ENCODE measurements around the gene GSTCD. TPM values are rescaled to one million over a fixed set of nuclear protein-coding genes. Genes with fewer than 3 reads are reported as not detected.

GSTCD gene
- total RNA-seq, 2 experiments from 2014 or later: 16.2 to 17.5 TPM

GRCh38 chr4:105741548-105741947 is 33.0 kb downstream of the GSTCD start:
- Mint-ChIP-seq H3K9me3 (peaks cover 16% of the 10 kb centered on the region), H3K4me3 (no peak overlapping the region), H3K4me1 (ENCODE audit: low read depth) (no peaks in the 10 kb centered on the region), H3K27me3 (no peaks in the 10 kb centered on the region), H3K27ac (no peak overlapping the region), H3K36me3 (ENCODE audit: low read depth) (peaks cover 40% of the 10 kb centered on the region)
- DNase-seq: no peak
- CTCF ChIA-PET: no interaction called here
- intact Hi-C loops (cut with micrococcal nuclease): no loop called here
- no peak for ATAC-seq
- TF ChIP-seq, protein P1, sequence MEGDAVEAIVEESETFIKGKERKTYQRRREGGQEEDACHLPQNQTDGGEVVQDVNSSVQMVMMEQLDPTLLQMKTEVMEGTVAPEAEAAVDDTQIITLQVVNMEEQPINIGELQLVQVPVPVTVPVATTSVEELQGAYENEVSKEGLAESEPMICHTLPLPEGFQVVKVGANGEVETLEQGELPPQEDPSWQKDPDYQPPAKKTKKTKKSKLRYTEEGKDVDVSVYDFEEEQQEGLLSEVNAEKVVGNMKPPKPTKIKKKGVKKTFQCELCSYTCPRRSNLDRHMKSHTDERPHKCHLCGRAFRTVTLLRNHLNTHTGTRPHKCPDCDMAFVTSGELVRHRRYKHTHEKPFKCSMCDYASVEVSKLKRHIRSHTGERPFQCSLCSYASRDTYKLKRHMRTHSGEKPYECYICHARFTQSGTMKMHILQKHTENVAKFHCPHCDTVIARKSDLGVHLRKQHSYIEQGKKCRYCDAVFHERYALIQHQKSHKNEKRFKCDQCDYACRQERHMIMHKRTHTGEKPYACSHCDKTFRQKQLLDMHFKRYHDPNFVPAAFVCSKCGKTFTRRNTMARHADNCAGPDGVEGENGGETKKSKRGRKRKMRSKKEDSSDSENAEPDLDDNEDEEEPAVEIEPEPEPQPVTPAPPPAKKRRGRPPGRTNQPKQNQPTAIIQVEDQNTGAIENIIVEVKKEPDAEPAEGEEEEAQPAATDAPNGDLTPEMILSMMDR (IDR thresholded peaks at IDR 0.05): no peak
- POLR2A ChIA-PET: no interaction called here

DNA sequence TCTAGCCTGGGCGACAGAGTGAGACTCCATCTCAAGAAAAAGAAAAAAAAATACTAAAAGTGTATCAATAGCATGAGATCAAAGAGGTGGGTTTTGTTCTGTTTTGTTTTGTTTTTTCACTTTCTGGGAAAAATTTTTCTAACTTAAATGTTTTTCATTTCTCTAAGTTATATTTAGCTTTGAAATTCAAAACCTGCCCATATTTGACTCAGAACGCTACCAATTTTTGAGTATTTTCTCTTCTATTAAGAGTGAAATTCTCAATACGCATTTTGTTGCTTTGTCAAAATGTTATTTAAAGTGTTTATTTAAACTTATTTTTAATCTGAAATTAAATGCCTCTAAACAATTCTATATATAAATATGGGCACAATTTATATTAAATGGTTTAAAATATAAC is 39.6 kb downstream of the GSTCD start:
- Mint-ChIP-seq H3K9me3 (no peaks in the 10 kb centered on the region), H3K36me3 (ENCODE audit: low read depth) (peaks cover 7% of the 10 kb centered on the region), H3K27me3 (no peaks in the 10 kb centered on the region), H3K27ac (no peak overlapping the region), H3K4me3 (no peak overlapping the region), H3K4me1 (ENCODE audit: low read depth) (no peaks in the 10 kb centered on the region)
- intact Hi-C loops (cut with micrococcal nuclease): no loop called here
- DNase-seq (no peak), ATAC-seq (no peak)
- TF ChIP-seq, protein P1 (IDR thresholded peaks at IDR 0.05): no peak
- POLR2A ChIA-PET: no interaction called here
- CTCF ChIA-PET: interaction anchor here (0.7 kb wide), 1 partner anchor 8 kb away, joined by 3 read pairs; no protein-coding TSS in a partner anchor

GRCh38 chr4:105751718-105752299 is 43.2 kb downstream of the GSTCD start:
- no peaks in the 10 kb centered on the region for H3K4me1 Mint-ChIP-seq (ENCODE audit: low read depth)
- H3K27me3 Mint-ChIP-seq: no peaks in the 10 kb centered on the region
- no peaks in the 10 kb centered on the region for H3K36me3 Mint-ChIP-seq (ENCODE audit: low read depth)
- CTCF ChIA-PET: no interaction called here
- intact Hi-C loops (cut with micrococcal nuclease): no loop called here
- ATAC-seq: no peak
- POLR2A ChIA-PET: no interaction called here
- no peak overlapping the region for H3K27ac Mint-ChIP-seq
- no peak overlapping the region for H3K4me3 Mint-ChIP-seq
- no peaks in the 10 kb centered on the region for H3K9me3 Mint-ChIP-seq
- DNase-seq: no peak
- TF ChIP-seq, protein P1 (IDR thresholded peaks at IDR 0.05): no peak

DNA sequence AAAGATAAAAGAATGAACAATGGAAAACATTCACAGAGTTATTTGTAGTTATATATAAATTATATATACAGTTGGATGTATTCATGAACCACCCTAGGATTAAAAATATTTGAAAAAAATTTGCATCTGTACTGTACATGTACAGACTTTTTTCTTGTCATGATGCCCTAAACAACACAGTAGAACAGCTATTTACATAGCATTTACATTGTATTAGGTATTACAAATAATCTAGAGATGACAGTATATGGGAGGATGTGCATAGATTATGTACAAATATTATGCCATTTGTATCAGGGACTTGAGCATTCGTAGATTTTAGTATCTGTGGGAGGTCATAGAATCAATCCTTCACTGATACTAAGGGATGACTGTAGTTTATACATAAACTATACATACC is 44.8 kb downstream of the GSTCD start:
- ChIA-PET POLR2A (no interaction called here), CTCF (no interaction called here)
- ATAC-seq (no peak), DNase-seq (no peak)
- Mint-ChIP-seq H3K4me3 (no peak overlapping the region), H3K27me3 (no peaks in the 10 kb centered on the region), H3K9me3 (no peaks in the 10 kb centered on the region), H3K4me1 (ENCODE audit: low read depth) (no peaks in the 10 kb centered on the region), H3K27ac (no peak overlapping the region), H3K36me3 (ENCODE audit: low read depth) (no peaks in the 10 kb centered on the region)
- intact Hi-C loops (cut with micrococcal nuclease): no loop called here
- TF ChIP-seq, protein P1 (IDR thresholded peaks at IDR 0.05): no peak

- no peaks in the 10 kb centered on the region for H3K36me3 Mint-ChIP-seq (ENCODE audit: low read depth)
- no peak overlapping the region for H3K27ac Mint-ChIP-seq
- POLR2A ChIA-PET: no interaction called here
- CTCF ChIA-PET: no interaction called here
- H3K4me1 Mint-ChIP-seq (ENCODE audit: low read depth): no peaks in the 10 kb centered on the region
- intact Hi-C loops (cut with micrococcal nuclease): no loop called here
- H3K27me3 Mint-ChIP-seq: no peaks in the 10 kb centered on the region
- DNase-seq (no peak), ATAC-seq (no peak)
- H3K9me3 Mint-ChIP-seq: no peaks in the 10 kb centered on the region
- no peak overlapping the region for H3K4me3 Mint-ChIP-seq
- TF ChIP-seq, protein P1 (IDR thresholded peaks at IDR 0.05): no peak
Measured at GRCh38 chr4:105755375-105755774, 46.8 kb downstream of the GSTCD start.
